ENCODE measurements around the gene TRERF1.

TRERF1 gene

DNA sequence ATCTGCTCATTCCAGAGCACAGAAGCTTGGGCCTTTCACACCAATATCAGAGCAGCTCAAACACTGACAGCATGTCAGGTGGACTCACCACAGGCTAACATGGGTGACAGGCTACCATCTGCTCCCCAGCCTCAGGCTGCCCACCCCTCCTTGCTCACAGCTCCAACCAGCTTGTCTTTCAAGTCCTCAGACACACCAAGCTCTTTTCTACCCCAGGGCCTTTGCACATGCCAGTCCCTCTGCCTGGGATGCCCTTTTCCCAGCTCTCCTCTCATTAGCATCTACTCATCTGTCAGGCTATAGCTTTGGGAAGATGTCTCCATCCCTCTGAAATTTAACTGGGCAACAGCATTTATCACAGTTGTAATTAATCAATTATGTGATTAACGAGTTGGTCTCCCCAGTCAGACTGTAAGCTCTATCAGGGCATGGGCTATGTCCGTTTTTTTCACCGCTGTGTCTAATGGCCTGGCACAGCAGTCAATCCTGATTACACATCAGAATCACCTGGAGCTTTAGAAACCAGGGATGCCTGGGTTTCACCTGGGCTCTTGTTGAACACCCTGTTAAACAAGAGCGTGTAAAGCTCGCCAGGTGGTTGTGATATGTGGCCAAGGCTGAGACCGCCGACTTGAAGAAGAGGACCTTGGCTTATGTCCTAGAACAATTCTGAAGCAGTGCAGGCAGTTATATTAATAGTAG lies 145.1 kb downstream of the TRERF1 start:
- TF ChIP-seq POLR2A (IDR thresholded peaks at IDR 0.05; ENCODE audit: low read length) (no peak), GATA1 (IDR thresholded peaks at IDR 0.05; ENCODE audit: low read depth, low read length) (no peak)
- DNase-seq = no peak

DNA sequence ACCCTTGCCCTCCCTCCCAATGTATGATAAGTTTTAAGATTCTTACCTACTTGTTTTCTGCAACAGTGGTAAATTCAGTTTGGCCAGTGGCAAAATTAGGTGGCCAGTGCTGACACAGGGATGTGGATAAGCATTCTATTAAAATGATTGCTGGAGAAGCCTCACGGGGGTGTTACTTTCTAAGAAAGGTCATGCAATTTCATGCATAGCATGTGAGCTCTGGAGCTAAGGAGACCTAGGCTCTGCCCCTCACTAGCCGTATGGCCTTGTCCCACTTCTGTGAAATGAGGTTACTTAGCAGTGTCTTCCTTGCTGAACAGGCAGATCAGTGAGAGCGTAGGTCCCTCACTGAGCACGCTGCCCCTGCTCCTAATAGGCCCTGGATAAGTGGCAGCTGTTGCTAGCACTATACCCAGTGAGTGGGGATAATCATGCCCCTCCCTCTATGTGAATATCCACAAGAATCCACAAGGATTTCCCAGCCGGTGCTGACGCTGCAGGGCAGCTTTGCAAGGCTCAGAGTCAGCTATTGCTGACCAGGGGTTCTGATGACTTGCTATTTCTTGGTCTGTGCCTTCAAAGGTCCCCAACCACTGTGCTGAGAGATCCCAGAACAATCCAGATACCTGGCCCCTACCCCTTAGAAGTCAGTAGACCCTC lies 147.5 kb downstream of the TRERF1 start:
- TF ChIP-seq GATA1 (IDR thresholded peaks at IDR 0.05; ENCODE audit: low read depth, low read length) (no peak), POLR2A (IDR thresholded peaks at IDR 0.05; ENCODE audit: low read length) (no peak)
- no peak for DNase-seq

DNA sequence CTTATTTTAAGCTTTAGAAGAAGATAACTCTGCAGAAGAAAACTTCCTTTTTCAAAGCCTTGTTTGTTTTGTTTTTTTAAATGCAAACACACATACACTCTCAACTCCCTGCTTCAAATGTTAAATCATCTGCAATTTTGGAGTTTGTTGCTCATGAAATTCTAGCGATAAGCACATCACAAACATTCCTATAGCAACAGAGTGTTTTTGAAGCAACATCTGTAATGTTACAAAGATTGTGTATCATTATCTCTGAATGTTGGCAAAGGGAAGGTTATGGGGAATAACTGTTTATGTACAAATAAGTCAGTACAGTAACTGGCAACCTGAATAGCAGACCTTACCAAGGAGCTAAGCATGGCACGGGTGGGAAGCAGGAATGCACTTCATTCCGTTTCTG lies 149.3 kb downstream of the TRERF1 start:
- TF ChIP-seq GATA1 (IDR thresholded peaks at IDR 0.05; ENCODE audit: low read depth, low read length) = no peak
- no peak for TF ChIP-seq POLR2A (IDR thresholded peaks at IDR 0.05; ENCODE audit: low read length)
- no peak for DNase-seq

DNA sequence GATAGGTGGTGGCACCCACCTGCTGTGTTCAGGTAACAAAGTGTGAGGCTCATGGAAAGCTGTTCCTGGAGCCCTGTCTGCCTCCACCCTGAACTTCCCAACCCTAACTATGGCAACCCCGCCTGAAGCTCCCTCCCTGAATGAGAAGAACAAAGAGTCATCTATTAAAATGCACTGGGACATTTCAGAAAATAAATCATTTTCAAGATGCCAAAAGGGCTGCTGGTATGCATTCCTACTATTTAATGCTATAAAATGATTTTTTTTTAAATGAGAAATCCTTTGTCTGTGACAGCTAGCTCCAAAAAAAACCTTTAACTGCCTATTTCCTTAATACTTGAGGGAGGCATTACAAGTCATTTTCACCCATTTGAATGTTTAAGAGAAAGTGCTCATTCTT lies 149.7 kb downstream of the TRERF1 start:
- TF ChIP-seq POLR2A (IDR thresholded peaks at IDR 0.05; ENCODE audit: low read length) (no peak), GATA1 (IDR thresholded peaks at IDR 0.05; ENCODE audit: low read depth, low read length) (no peak)
- no peak for DNase-seq

DNA sequence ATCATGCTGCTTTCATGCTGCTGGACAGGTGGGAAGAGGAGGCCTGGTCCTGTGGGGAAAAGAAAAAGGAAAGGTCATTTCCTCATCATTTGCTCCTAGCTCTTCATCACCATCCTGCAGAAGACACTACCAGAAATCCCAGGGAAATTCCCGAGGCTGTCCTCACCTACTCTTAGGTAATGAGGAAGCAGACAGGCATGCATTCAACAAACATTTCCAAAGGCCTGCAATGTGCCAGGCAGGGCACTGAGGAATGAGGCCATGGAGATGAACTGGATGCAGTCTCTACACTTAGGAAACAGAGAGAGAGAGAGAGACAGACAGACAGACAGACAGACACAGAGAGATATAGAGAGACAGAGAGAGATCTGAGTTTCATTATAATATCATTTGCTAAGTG lies 151.0 kb downstream of the TRERF1 start:
- no peak for DNase-seq
- TF ChIP-seq GATA1 (IDR thresholded peaks at IDR 0.05; ENCODE audit: low read depth, low read length) (no peak), POLR2A (IDR thresholded peaks at IDR 0.05; ENCODE audit: low read length) (no peak)

DNA sequence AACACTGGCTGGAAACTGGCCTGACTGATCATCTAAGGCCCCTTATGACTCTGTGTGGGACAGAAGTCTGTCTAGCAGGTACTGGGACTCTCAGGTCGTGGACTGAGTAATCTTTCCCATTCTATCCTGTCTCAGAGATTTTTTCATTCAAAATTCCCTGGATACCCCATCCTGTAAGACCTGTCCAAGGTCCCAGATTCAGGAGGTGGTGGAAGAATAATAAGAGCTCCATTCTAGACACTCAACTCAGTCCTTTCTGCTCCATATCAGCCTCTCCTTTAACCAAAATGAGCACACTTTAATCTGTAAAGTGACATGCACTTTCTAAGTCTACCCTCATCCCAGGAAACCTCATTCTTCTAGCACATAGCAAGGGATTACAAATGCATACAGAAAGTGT lies 151.5 kb downstream of the TRERF1 start:
- no peak for DNase-seq
- TF ChIP-seq GATA1 (IDR thresholded peaks at IDR 0.05; ENCODE audit: low read depth, low read length) = no peak
- no peak for TF ChIP-seq POLR2A (IDR thresholded peaks at IDR 0.05; ENCODE audit: low read length)

DNA sequence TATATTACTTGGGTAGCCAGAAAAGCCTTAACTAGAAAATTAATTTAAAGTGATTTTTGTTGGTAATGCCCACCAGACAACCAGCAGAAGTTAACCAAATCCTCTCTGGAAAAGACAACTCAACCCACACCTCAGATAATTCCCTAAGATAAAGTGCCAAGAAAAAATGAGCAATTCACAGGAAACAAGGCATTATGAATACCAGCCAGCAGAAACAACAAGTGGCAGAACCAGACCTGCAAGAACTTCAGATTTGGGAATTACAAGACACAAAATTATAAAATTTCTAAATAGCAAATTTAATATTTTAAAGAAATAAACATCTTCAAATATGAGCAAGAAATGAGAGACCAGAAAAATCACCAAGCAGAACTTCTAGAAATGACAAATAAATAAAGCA lies 154.1 kb downstream of the TRERF1 start:
- no peak for DNase-seq
- TF ChIP-seq GATA1 (IDR thresholded peaks at IDR 0.05; ENCODE audit: low read depth, low read length) = no peak
- TF ChIP-seq POLR2A (IDR thresholded peaks at IDR 0.05; ENCODE audit: low read length) = no peak

DNA sequence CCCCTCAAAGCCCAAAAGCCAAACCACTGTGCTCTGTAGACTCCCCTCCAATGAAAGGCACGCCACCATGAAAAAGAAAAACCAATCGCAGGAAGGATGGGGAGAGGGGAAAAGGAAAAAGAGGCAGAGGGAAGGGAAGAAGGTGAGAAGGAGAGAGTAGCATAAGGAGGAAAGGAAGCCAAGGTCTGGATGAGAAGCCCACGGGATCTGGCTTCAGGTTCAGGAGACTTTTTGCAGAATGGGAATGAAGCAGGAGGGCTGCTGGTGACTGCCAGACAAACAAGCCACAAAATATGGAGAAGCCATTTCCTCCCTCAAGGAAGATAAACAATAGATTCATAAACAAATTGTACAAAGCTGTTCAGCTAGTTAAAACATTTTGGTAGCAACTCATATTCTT lies 155.1 kb downstream of the TRERF1 start:
- TF ChIP-seq POLR2A (IDR thresholded peaks at IDR 0.05; ENCODE audit: low read length) (no peak), GATA1 (IDR thresholded peaks at IDR 0.05; ENCODE audit: low read depth, low read length) (no peak)
- no peak for DNase-seq

DNA sequence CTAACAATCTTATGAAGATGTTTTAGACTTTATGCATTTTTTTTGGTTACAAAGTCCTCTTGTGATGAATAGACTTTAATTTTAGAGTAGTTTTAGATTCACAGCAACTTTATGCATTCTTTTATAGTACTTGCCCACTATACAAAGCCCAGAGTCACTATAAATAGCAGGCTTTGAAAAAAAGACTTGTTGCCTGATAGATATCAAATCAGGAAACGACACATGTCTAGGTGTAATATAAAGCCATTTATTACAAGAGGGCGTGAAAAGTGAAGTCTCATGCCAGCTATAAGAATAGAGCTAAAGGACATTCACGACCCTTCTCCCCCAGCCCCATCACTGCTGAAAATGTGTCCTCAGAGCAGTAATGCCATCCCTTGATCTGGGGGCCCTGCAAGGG lies 156.0 kb downstream of the TRERF1 start:
- TF ChIP-seq GATA1 (IDR thresholded peaks at IDR 0.05; ENCODE audit: low read depth, low read length) (no peak), POLR2A (IDR thresholded peaks at IDR 0.05; ENCODE audit: low read length) (no peak)
- no peak for DNase-seq

DNA sequence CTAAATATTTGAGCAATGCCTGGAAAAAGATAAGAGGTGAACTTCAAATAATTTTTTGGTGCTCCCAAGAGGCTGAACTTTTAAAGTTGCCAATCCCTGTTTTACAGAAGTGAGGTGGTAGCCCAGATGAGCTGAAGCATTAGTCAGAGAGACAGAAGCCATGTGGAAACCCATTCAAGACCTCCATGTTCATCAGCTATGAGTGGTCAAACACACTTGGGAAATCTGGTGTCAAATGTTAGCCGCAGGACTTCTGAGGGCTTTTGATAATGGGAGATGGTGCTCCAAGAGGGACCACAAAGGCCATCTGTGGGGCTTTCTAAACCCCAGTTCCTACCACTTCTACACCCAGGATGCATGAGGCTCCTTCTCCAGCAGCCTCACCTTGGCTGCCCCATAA lies 156.5 kb downstream of the TRERF1 start:
- DNase-seq = no peak
- TF ChIP-seq GATA1 (IDR thresholded peaks at IDR 0.05; ENCODE audit: low read depth, low read length) (no peak), POLR2A (IDR thresholded peaks at IDR 0.05; ENCODE audit: low read length) (no peak)

DNA sequence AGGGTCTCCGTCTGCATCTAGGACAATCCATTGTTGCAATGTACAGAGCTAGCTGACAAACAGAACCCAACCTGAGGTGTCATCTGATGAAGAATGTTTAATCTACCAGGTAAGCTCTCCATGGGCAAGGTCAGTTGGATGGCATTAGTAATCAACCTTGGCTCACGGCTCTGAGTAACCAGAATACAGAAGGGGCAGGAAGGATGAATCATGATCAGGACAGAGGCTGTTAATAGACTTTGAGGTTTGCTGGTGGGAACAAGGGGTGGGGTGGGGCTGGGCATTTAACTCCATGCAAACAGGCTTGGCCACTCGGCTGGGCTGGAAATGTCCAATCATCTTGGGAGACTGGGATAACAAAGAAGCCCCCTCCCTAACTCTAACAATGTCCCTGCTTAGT lies 157.0 kb downstream of the TRERF1 start:
- TF ChIP-seq GATA1 (IDR thresholded peaks at IDR 0.05; ENCODE audit: low read depth, low read length) (no peak), POLR2A (IDR thresholded peaks at IDR 0.05; ENCODE audit: low read length) (no peak)
- no peak for DNase-seq

DNA sequence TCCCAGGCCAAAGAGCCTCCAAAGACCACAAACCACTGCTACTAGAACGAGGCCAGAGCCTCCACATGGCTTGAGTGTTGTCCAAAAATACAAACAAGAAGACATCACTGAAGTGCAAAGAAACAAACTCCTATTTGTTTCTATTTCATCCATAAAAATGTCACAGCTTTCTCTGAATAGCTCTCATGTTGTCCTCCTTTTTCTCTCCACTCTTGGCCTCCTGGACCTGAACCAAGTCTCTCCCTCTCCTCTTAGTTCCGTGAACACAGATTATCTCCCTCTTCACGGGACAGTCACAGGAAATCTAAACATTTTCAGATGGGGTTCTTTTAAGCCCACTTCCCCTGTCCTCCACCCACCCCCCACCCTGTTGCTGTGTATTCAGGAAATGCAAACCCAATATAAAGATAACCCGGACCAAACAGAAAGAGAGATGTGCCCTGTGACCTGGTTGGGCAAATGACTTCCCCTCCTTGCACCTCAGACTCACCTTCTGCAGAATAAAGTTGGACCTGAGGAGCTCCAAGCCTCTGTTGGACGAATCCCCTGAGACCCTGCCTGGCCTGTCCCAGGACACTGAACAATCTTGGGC lies 158.2 kb downstream of the TRERF1 start:
- TF ChIP-seq POLR2A (IDR thresholded peaks at IDR 0.05; ENCODE audit: low read length) (no peak), GATA1 (IDR thresholded peaks at IDR 0.05; ENCODE audit: low read depth, low read length) (no peak)
- no peak for DNase-seq

DNA sequence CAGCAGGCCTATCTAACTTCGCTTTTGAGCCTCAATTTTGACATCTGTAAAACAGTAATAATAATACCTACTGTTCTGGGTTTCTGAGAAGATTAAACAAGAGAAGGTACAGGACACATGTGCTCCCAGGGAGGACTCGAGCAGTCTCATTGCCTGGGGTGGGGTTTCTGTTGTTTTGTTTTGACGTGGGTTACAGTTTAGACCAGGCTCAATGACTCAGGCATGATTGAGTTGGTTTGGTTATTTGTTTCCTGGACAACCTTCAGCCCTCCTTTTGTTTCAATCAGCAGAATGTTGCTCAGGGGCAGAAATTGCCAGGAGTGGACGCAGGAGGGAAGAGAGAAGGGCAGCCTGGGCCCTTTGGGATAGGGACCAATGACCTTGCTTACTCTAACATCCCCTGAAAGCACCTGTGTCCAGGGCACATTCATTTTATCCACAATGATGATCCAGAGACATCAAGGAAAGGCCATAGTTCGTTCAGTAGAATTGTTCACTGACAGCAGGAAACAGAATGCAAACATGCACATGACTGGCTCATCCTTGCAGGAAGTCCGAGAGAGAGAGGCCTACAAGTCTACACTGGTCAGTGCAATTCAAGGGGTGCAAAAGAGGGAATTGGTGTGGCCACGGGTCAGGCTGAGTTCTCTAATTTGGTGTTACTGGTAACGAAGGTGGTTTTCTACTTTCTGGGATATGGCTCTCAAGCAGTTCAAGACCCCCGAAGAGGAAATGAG lies 159.6 kb downstream of the TRERF1 start:
- TF ChIP-seq POLR2A (IDR thresholded peaks at IDR 0.05; ENCODE audit: low read length) (no peak), GATA1 (IDR thresholded peaks at IDR 0.05; ENCODE audit: low read depth, low read length) (no peak)
- no peak for DNase-seq

DNA sequence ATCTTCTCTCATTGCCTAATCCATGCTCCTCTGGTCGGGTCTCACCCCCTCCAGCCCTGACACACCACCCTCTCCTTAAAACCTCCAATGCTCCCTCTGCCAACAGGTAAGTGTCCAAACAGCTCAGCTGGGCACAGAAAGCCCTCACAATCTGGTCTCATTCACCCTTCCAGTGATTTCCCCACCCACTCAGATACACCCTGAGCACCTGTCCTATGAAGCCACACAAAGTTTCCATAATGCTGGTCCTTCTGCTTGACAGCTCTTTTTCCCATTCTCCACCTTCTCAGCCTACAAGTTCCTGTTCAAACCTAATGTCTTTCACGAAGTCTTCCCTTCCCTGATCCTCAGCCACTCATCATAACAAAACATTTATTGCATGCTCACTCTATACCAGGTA lies 164.0 kb downstream of the TRERF1 start:
- TF ChIP-seq GATA1 (IDR thresholded peaks at IDR 0.05; ENCODE audit: low read depth, low read length) = no peak
- no peak for TF ChIP-seq POLR2A (IDR thresholded peaks at IDR 0.05; ENCODE audit: low read length)
- DNase-seq = no peak
